HG03280 (cell line): ENCODE data around the gene ELAVL2.

Experiments
- ATAC-seq: cut with Tn5 transposase; IDR thresholded peaks from one replicate; pipeline ENCODE4 v1.9.1; 2021; ENCODE audit warnings: mild to moderate bottlenecking, moderate library complexity; ENCODE audit not compliant: unreplicated experiment

Gene ELAVL2

GRCh38 chr9:23665051-23665450, 161.0 kb downstream of the ELAVL2 start:
- no peak for ATAC-seq

GRCh38 chr9:23663946-23664345, 162.1 kb downstream of the ELAVL2 start:
- no peak for ATAC-seq

GRCh38 chr9:23663536-23663935, 162.5 kb downstream of the ELAVL2 start:
- no peak for ATAC-seq

GRCh38 chr9:23663125-23663524, 162.9 kb downstream of the ELAVL2 start:
- no peak for ATAC-seq

- no peak for ATAC-seq
Measured at GRCh38 chr9:23662320-23662719, 163.7 kb downstream of the ELAVL2 start.

- ATAC-seq: no peak
Measured at GRCh38 chr9:23659346-23660006, 166.6 kb downstream of the ELAVL2 start.

- no peak for ATAC-seq
Measured at GRCh38 chr9:23658376-23659258, 167.4 kb downstream of the ELAVL2 start.

GRCh38 chr9:23651051-23651450, 175.0 kb downstream of the ELAVL2 start:
- no peak for ATAC-seq

GRCh38 chr9:23648651-23649050, 177.4 kb downstream of the ELAVL2 start:
- no peak for ATAC-seq

GRCh38 chr9:23644896-23645295, 181.1 kb downstream of the ELAVL2 start:
- no peak for ATAC-seq

- ATAC-seq: no peak
Measured at GRCh38 chr9:23644326-23644725, 181.7 kb downstream of the ELAVL2 start.

- no peak for ATAC-seq
Measured at GRCh38 chr9:23643656-23644258, 182.3 kb downstream of the ELAVL2 start.
